ENCODE results near the gene VWC2L. TPM values are rescaled to one million over a fixed set of nuclear protein-coding genes. Genes with fewer than 3 reads are reported as not detected.

The VWC2L gene
- total RNA-seq, 2 donors from 2014 or later, result 0.27 TPM; not detected in 1

DNA sequence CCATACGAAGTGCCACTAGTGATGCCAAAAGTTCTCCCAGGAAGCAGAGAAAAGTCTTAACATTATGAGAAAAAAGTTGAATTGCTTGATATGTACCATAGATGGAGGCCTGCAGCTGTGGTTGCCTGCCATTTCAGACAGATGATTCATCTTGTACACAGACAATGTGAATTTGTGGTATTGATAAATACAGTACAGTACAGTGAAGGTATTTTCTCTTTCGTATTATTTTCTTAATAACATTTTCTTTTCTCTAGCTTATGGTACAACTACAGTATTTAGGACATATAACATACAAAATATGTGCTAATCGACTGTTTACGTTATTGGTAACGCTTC, 33.6 kb upstream of the VWC2L start:
- DNase-seq (ENCODE audit: low spot score), result no peak
- Histone ChIP-seq H3K27ac (no peak overlapping the region), H3K4me1 (ENCODE audit: control insufficient read depth in 1 of 2, low read depth in 2 of 2) (peaks cover 0 to 5% of the 10 kb centered on the region in 2 donors), H3K4me3 (no peak overlapping the region), H3K9me3 (no peaks in the 10 kb centered on the region), H3K36me3 (no peaks in the 10 kb centered on the region), H3K27me3 (replicated peaks; ENCODE audit: insufficient read depth) (no peaks in the 10 kb centered on the region)
- TF ChIP-seq, protein P1, sequence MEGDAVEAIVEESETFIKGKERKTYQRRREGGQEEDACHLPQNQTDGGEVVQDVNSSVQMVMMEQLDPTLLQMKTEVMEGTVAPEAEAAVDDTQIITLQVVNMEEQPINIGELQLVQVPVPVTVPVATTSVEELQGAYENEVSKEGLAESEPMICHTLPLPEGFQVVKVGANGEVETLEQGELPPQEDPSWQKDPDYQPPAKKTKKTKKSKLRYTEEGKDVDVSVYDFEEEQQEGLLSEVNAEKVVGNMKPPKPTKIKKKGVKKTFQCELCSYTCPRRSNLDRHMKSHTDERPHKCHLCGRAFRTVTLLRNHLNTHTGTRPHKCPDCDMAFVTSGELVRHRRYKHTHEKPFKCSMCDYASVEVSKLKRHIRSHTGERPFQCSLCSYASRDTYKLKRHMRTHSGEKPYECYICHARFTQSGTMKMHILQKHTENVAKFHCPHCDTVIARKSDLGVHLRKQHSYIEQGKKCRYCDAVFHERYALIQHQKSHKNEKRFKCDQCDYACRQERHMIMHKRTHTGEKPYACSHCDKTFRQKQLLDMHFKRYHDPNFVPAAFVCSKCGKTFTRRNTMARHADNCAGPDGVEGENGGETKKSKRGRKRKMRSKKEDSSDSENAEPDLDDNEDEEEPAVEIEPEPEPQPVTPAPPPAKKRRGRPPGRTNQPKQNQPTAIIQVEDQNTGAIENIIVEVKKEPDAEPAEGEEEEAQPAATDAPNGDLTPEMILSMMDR (IDR thresholded peaks at IDR 0.05), result no peak
- ATAC-seq (ENCODE audit: insufficient number of reproducible peaks, low FRiP score, low read depth), result no peak

DNA sequence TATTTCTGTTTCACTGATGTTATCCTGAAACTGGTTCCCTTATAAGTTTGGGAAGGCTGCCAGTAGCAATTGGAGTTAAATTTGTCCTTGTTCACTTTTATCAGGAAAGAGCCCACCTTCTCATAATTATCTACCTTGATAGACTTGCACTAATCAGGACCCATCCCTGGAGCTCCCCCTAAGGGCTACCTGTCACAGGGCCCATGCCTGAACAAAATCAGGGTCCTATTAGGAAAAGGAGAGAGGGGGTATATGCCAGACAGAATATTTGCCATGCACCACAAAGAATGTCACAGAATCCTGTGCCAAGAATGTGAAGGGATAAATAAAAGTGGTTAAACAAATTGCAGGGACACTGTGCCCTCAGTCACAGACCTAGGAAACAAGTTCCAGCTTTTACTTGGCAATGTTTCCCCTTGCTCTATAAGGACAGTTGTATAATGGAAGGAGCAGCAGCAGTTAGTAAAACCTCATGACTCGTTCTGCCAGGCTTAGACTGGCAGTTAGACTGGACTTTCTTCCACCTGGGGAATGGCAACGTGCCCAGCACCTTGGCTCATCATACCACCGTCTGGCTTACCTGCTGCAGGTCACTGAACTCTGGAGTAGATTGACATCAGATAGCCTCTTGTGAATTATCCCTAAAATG, 32.3 kb upstream of the VWC2L start:
- TF ChIP-seq, protein P1 (IDR thresholded peaks at IDR 0.05), result no peak
- no peak for DNase-seq (ENCODE audit: low spot score)
- Histone ChIP-seq H3K36me3 (no peaks in the 10 kb centered on the region), H3K27me3 (replicated peaks; ENCODE audit: insufficient read depth) (no peaks in the 10 kb centered on the region), H3K27ac (no peak overlapping the region), H3K4me3 (no peak overlapping the region), H3K9me3 (no peaks in the 10 kb centered on the region), H3K4me1 (ENCODE audit: control insufficient read depth in 1 of 2, low read depth in 2 of 2) (peaks cover 0 to 5% of the 10 kb centered on the region in 2 donors)
- no peak for ATAC-seq (ENCODE audit: insufficient number of reproducible peaks, low FRiP score, low read depth)

DNA sequence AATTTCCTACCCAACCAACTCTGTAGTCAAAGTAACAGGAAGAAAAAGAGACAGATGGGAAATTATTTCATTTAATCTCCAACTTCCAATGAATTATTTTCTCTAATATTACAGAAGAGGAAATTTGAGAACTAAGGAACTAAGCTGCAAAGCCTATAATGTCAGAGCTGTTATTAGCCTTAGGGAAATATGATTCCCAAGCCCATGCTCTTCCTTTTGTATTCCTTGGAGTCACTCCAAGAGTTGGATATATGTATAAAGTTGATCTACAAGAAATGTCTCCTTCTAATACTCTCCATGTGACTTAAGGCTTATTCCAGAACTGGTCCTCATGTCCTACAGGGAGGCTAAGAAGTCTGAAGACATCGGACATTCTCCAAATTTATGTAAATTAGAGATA, 31.6 kb upstream of the VWC2L start:
- Histone ChIP-seq H3K36me3 (no peaks in the 10 kb centered on the region), H3K9me3 (no peaks in the 10 kb centered on the region)

DNA sequence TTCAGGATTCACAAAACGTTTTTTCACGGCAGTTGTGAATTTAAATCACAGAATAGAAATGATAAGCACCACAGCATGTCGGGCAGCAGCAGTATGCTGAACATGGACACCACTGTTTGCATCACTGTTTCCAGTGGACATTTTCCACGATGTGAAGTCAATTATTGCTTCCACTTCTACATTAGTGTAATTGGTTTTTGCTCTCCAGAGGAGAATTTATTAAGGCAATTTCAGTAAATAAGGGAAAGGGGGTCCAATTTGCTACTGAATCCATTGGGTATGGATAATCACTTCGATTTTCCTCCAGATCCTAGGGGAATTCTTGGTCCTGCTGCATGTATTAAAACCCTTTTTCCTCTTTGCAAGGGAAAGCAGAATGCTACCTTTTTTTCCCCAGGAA, 30.2 kb upstream of the VWC2L start:
- H3K4me3 ChIP-seq, result no peak overlapping the region
- DNase-seq (ENCODE audit: low spot score) (no peak), ATAC-seq (ENCODE audit: insufficient number of reproducible peaks, low FRiP score, low read depth) (no peak)
- TF ChIP-seq, protein P1 (IDR thresholded peaks at IDR 0.05), result no peak
- no peaks in the 10 kb centered on the region for H3K36me3 ChIP-seq
- no peak overlapping the region for H3K27ac ChIP-seq
- H3K4me1 ChIP-seq (ENCODE audit: control insufficient read depth in 1 of 2, low read depth in 2 of 2), result peaks cover 0 to 5% of the 10 kb centered on the region in 2 donors
- no peaks in the 10 kb centered on the region for H3K27me3 ChIP-seq (replicated peaks; ENCODE audit: insufficient read depth)
- H3K9me3 ChIP-seq, result no peaks in the 10 kb centered on the region

More for the DNA sequence above, 31.6 kb upstream of the VWC2L start:
- H3K4me1 ChIP-seq (ENCODE audit: control insufficient read depth in 1 of 2, low read depth in 2 of 2), result peaks cover 0 to 5% of the 10 kb centered on the region in 2 donors
- H3K4me3 ChIP-seq, result no peak overlapping the region
- DNase-seq (ENCODE audit: low spot score) (no peak), ATAC-seq (ENCODE audit: insufficient number of reproducible peaks, low FRiP score, low read depth) (no peak)
- TF ChIP-seq, protein P1 (IDR thresholded peaks at IDR 0.05), result no peak
- H3K27me3 ChIP-seq (replicated peaks; ENCODE audit: insufficient read depth), result no peaks in the 10 kb centered on the region
- no peak overlapping the region for H3K27ac ChIP-seq

DNA sequence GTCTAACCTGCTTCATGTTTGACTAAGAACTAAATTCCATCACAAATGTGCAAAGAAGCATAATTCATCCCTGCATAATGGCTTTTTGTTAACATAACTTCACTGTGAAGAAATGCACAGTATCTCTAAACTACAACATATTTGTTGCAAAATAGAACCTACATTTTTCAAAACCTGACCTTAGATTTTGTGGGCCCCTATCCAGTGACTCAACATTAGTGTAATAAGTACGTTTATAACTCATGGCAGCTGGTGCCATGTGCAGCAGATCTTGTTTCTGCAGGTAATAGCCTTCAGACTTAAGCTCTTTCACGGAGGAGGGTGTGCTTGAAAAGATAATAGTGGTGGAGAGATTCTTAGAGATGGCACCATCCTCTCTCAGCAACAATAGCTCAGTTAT, 28.6 kb upstream of the VWC2L start:
- no peak overlapping the region for H3K4me3 ChIP-seq
- TF ChIP-seq, protein P1 (IDR thresholded peaks at IDR 0.05), result no peak
- no peaks in the 10 kb centered on the region for H3K9me3 ChIP-seq
- no peak for ATAC-seq (ENCODE audit: insufficient number of reproducible peaks, low FRiP score, low read depth)
- no peak for DNase-seq (ENCODE audit: low spot score)
- H3K27me3 ChIP-seq (replicated peaks; ENCODE audit: insufficient read depth), result no peaks in the 10 kb centered on the region
- H3K36me3 ChIP-seq, result no peaks in the 10 kb centered on the region
- H3K4me1 ChIP-seq (ENCODE audit: control insufficient read depth in 1 of 2, low read depth in 2 of 2), result peaks cover 0 to 5% of the 10 kb centered on the region in 2 donors
- H3K27ac ChIP-seq, result no peak overlapping the region
